Kidney tubule cell (primary cell): ENCODE results near the gene GRK5.
"Not testable (repeated sequence)": the region's sequence is repeated elsewhere in the genome, so short reads cannot be mapped to it uniquely, and the experiment has no call there.

Source experiments
- DNase-seq: peaks from one replicate; pipeline ENCODE4 v3.0.0-alpha.2; 2018; ENCODE audit warnings: low spot score

Gene GRK5

DNA sequence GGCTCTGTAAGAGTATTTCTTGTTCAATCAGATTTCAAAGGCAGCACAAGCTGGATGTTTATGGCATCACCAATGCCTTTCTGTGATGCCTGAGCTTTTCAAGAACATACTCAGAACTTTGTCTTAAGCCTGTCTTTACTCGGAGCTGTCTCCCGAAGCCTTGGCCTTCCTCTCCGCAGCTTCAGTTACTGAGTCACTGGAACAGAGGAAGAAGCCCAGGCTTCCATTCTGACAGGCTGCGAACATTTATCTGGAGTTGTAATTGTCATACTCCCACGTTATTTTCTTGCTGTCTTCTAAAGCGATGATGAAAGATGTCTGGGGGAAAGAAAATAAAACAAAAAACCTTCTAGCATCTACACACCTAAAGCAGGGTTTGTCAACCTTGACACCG, 43.9 kb downstream of the GRK5 start:
- no peak for DNase-seq

DNA sequence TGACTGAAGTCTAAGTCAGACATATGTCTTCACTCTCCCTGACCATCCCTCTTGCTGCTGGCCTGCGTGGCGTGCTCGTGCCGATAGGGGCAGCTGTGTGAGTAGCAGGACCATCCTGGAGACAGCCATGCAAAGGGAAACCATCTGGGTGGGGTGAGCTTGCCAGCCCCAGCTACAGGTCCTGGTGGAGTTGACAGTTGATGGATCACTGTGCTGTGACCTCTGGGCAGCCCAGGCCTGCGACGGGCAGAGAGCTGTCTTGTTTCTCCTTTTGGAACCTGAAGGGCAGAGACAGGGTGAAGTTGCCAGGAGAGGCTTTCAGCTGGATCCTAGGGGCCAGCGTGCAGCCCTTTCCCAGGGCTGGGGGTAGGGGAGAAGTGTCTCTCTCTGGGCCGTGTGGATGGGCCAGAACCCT, 44.7 kb downstream of the GRK5 start:
- no peak for DNase-seq

GRCh38 chr10:119252470-119253151, 45.2 kb downstream of the GRK5 start:
- DNase-seq = no peak

DNA sequence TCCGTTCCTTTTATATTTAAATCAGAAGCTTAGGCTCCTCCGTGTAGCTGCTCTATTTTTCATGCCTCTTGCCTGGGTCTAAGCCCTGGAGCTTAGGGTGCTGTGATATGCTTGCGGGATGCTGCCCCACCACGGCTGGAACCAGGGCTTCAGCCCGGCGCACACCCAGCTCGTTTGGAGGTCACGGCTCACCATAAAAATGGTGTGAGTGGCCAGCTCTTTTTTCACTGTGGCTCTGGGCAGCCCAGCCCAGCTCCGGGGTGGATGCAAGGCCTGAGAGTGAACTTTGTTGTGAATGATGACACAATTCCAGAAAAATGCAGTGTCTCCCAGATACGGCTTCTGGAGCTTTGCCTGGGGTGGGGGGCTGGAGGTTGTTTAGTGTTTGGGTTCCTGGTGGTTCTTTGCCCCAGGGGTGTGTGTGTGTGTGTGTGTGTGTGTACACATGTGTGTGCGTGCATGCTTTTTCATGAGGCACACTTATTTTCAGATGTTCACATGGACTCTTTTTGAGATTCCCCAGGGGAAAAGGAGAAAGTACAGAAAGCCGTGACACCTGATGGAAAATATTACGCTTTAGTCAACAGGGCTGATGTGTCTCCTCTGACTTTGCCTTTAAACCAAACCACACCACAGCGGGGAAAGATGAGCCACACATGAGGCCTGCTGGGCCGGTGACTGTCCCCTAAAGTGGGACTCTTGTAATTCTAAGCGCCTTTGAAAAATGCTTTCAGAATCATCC, 46.2 kb downstream of the GRK5 start:
- peak; percentile 86 for DNase-seq

- DNase-seq = no peak
Observed at GRCh38 chr10:119254335-119254734, 47.0 kb downstream of the GRK5 start.

- DNase-seq = no peak
Observed at GRCh38 chr10:119256030-119256429, 48.7 kb downstream of the GRK5 start.

GRCh38 chr10:119256897-119257296, 49.5 kb downstream of the GRK5 start:
- DNase-seq = no peak

DNA sequence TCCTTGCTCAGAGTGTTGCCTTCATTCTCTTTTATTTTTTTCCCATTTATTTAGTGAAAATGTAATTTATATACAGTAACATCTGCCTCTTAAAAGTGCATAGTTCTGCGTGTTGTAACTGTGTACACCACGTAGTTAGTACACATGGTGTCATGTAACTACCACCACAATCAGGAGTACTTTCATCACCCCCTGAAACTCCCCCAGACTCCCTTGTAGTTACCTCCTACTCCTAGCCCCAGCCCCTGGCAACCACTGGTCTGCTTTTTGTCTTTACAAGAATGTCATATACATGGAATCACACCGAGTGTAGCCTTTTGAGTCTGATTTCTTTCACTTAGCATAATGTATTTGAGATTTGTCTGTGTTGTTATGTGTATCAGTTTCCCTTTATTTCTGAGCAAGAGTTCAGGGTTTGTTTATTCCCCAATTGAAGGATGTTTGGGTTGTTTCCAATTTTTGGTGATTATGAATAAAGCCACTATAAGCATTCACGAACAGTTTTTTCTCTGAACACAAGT, 50.6 kb downstream of the GRK5 start:
- DNase-seq = no peak

DNA sequence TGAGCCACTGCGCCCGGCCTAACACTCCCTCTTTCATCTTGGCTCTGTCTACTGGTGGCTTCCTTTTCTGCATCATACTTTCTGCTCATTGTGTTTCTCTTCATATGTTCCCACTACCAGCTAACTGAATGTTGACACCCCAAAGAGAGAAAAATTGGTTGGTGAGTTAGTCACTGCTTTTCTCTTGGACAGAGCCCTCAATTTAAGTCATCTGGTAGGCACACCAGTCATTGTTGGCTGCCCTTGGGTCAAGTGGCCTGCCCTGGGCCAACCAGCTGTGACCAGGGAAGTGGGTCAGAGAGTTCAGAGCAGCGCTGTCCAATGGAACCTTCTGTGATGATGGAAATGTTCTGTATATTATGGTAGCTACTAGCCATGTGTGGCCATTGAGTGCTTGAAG, 52.0 kb downstream of the GRK5 start:
- no peak for DNase-seq

GRCh38 chr10:119261016-119261415, 53.6 kb downstream of the GRK5 start:
- not testable (repeated sequence) for DNase-seq

- DNase-seq = no peak
Observed at GRCh38 chr10:119263951-119264617, 56.7 kb downstream of the GRK5 start.

DNA sequence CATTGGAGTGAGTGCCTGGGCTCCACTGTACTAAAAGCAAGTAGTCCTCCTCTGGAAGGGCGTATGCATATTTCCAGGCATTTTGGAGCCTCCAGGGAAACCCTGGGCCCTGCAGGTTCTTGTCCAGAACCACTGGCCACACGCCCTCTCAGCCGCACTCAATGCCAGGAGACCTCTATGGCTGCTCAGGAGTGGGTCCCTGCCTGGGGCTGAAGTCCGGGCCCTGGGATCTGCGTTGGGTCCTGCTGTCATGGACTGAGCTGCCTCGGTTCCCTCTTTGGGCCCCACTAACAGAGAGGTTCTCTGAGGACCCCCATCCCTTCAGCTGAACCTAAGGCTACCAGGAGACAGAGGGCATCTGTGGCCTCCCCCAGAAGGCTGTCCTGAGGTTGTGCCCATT, 58.3 kb downstream of the GRK5 start:
- no peak for DNase-seq

GRCh38 chr10:119267384-119267783, 60.0 kb downstream of the GRK5 start:
- no peak for DNase-seq

DNA sequence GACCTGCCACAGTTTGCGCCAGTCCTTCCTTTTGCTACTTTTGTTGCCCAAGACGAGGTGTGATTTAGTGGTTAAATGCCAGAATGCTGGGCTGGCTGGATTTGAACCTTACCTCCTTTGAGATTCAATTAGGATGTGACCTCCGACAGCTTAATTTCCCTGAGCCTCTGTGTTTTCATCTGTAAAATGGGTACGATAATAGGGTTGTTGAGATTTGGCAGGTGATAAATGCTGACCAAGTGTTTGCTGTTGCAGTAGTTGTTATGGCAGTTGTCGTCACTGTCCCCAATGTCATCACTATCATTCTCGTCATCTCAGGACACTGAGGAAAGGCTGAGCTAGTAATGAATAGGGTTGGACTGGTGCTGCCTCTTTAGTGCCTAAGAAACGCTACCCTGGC, 61.1 kb downstream of the GRK5 start:
- no peak for DNase-seq

- DNase-seq = no peak
Observed at GRCh38 chr10:119268871-119269506, 61.6 kb downstream of the GRK5 start.

GRCh38 chr10:119269737-119270136, 62.4 kb downstream of the GRK5 start:
- DNase-seq = no peak

- DNase-seq = peak; percentile 40
Observed at GRCh38 chr10:119270762-119271366, 63.5 kb downstream of the GRK5 start.

GRCh38 chr10:119272338-119272734, 65.0 kb downstream of the GRK5 start:
- DNase-seq = not testable (repeated sequence)

DNA sequence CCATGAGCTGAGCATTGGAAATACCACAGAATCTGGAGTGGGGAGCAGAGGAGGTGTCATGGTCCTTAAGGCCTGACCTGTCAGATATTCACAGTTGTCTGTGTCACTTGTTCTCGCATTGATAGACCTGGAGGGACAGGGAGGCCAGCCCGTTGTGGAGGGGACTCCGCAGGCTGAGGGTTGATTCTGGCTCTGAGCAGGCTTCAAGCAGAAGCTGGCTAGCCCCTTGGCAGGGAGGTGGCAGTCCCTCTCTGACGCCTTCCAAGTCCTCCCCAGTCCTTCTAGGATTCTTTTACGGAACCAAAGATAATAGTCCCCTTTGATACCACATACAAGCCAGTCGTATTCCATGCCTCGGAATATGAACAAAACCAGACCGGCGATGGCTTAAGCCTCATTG, 65.4 kb downstream of the GRK5 start:
- no peak for DNase-seq

DNA sequence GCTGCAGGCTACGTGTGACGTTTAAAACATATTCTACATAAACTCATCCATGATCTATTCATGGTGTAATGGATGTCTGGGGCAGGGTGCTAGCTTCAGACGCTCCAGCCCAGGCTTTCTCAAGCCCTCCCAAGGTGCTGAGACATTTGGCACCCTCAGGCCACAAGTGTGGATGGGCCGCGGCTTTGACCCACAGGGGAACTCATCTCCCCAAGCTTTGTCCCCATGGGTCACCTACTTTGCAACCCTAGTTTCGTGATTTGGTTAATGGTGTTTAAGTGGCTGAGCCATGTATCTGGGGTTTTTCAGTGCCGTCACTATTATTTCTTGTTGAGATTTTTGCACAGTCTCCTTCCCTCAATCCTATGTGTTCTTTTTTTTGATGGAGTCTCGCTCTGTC, 66.0 kb downstream of the GRK5 start:
- no peak for DNase-seq

- DNase-seq = no peak
Observed at GRCh38 chr10:119274519-119275045, 67.2 kb downstream of the GRK5 start.

GRCh38 chr10:119275085-119275484, 67.7 kb downstream of the GRK5 start:
- DNase-seq = no peak
